HG02588 (cell line): Measurements from ENCODE around the gene GAB2.
"Not testable (repeated sequence)": the region's sequence is repeated elsewhere in the genome, so short reads cannot be mapped to it uniquely, and the experiment has no call there.

Source experiments
- ATAC-seq: cut with Tn5 transposase; IDR thresholded peaks from one replicate; pipeline ENCODE4 v1.9.1; 2021; ENCODE audit warnings: mild to moderate bottlenecking, moderate library complexity; ENCODE audit not compliant: unreplicated experiment

GAB2 gene

GRCh38 chr11:78318321-78319114 is 99.1 kb downstream of the GAB2 start:
- no peak for ATAC-seq

- no peak for ATAC-seq
Observed at GRCh38 chr11:78315724-78316123, 101.9 kb downstream of the GAB2 start.

GRCh38 chr11:78314762-78315161 is 102.9 kb downstream of the GAB2 start:
- ATAC-seq = no peak

- no peak for ATAC-seq
Observed at GRCh38 chr11:78313898-78314297, 103.7 kb downstream of the GAB2 start.

GRCh38 chr11:78313181-78313795 is 104.3 kb downstream of the GAB2 start:
- no peak for ATAC-seq

- no peak for ATAC-seq
Observed at GRCh38 chr11:78312712-78313111, 104.9 kb downstream of the GAB2 start.

GRCh38 chr11:78311702-78312371 is 105.8 kb downstream of the GAB2 start:
- ATAC-seq = no peak

GRCh38 chr11:78310500-78310909 is 107.1 kb downstream of the GAB2 start:
- ATAC-seq = peak; percentile 85

GRCh38 chr11:78304201-78304600 is 113.4 kb downstream of the GAB2 start:
- ATAC-seq = no peak

- ATAC-seq = no peak
Observed at GRCh38 chr11:78300108-78300839, 117.3 kb downstream of the GAB2 start.

GRCh38 chr11:78299000-78299710 is 118.5 kb downstream of the GAB2 start:
- ATAC-seq = no peak

GRCh38 chr11:78298291-78298771 is 119.3 kb downstream of the GAB2 start:
- ATAC-seq = no peak

- no peak for ATAC-seq
Observed at GRCh38 chr11:78295991-78296930, 121.4 kb downstream of the GAB2 start.

GRCh38 chr11:78295347-78295746 is 122.3 kb downstream of the GAB2 start:
- no peak for ATAC-seq

GRCh38 chr11:78294100-78294499 is 123.5 kb downstream of the GAB2 start:
- ATAC-seq = not testable (repeated sequence)

- no peak for ATAC-seq
Observed at GRCh38 chr11:78293536-78293935, 124.1 kb downstream of the GAB2 start.

GRCh38 chr11:78292109-78292803 is 125.4 kb downstream of the GAB2 start:
- ATAC-seq = no peak

GRCh38 chr11:78291503-78292108 is 126.0 kb downstream of the GAB2 start:
- ATAC-seq = no peak
